SK-N-SH (cell line): ENCODE measurements around the gene NECTIN2. TPM values are rescaled to one million over a fixed set of nuclear protein-coding genes. Genes with fewer than 3 reads are reported as not detected.

Experiments
- CTCF ChIA-PET: fragments of 300-600, 350-600 bp; formaldehyde crosslinking; extraction: SDS; loops from one replicate; lab custom pipeline; 2021; lab: Yijun Ruan, JAX
- POLR2A ChIA-PET: fragments of 350-600 bp; sonication (Branson Sonifier 250); formaldehyde crosslinking; extraction: SDS; loops from one replicate; lab custom pipeline; 2020; ENCODE audit warnings: antibody characterized with exemption, inconsistent platforms; lab: Yijun Ruan, JAX
- DNase-seq: peaks from one replicate; pipeline ENCODE4 v3.0.0; 2012
- H2AFZ ChIP-seq: fragments of 200-600 bp; sonication (generic); 2 replicates; pipeline ENCODE4 v1.8.1; 2016; ENCODE audit warnings: antibody characterized with exemption, mild to moderate bottlenecking, low read depth
- H3F3A ChIP-seq: fragments of 200-600 bp; sonication (generic); replicated peaks from 2 replicates; pipeline ENCODE3; 2016; ENCODE audit warnings: antibody characterized with exemption, mild to moderate bottlenecking; ENCODE audit not compliant: insufficient read depth
- H3K27ac ChIP-seq, 2 experiments: fragments of 200-500 bp in 1 of 2; fragments of 200-600 bp in 1 of 2; sonication (Bioruptor generic) in 1 of 2; sonication (generic), shearing (Covaris generic) in 1 of 2; 2 replicates each; pipeline versions ENCODE4 v1.5.1 to v1.6.1; 2014 to 2016; ENCODE audit warnings: low read depth in 2 of 2, inconsistent platforms in 1 of 2, low read length in 1 of 2, mild to moderate bottlenecking in 1 of 2, mixed read lengths in 1 of 2
- H3K27me3 ChIP-seq: fragments of 200-600 bp; sonication (generic), shearing (Covaris generic); 2 replicates; pipeline ENCODE4 v1.6.1; 2016; ENCODE audit warnings: mixed run types; ENCODE audit not compliant: insufficient read depth
- H3K36me3 ChIP-seq, 2 experiments: fragments of 200-500 bp in 1 of 2; fragments of 200-600 bp in 1 of 2; sonication (Bioruptor generic) in 1 of 2; sonication (generic) in 1 of 2; replicated peaks in 1 of 2; 2 replicates each; pipeline versions ENCODE3 to v1.5.1; 2014 to 2016; ENCODE audit warnings: low read length in 1 of 2, mild to moderate bottlenecking in 1 of 2; ENCODE audit not compliant: insufficient read depth in 2 of 2, control insufficient read depth in 1 of 2
- H3K4me1 ChIP-seq, 2 experiments: fragments of 200-500 bp in 1 of 2; fragments of 200-600 bp in 1 of 2; sonication (Bioruptor generic) in 1 of 2; sonication (generic), shearing (Covaris generic) in 1 of 2; 2 replicates each; pipeline versions ENCODE4 v1.5.1 to v1.6.1; 2014 to 2016; ENCODE audit warnings: low read depth in 1 of 2, low read length in 1 of 2, mixed run types in 1 of 2; ENCODE audit not compliant: insufficient read depth in 2 of 2, control insufficient read depth in 1 of 2
- H3K4me2 ChIP-seq: fragments of 200-600 bp; sonication (generic), shearing (Covaris generic); 2 replicates; pipeline ENCODE4 v1.6.1; 2017; ENCODE audit warnings: mixed run types
- H3K4me3 ChIP-seq, 2 experiments: fragments of 200-500 bp in 1 of 2; fragments of 200-600 bp in 1 of 2; sonication (Bioruptor generic) in 1 of 2; sonication (generic), shearing (Covaris generic) in 1 of 2; 2 replicates each; pipeline versions ENCODE4 v1.5.1 to v1.8.1; 2014 to 2016; ENCODE audit warnings: low read depth in 2 of 2, inconsistent platforms in 1 of 2, low read length in 1 of 2, mild to moderate bottlenecking in 1 of 2, mixed read lengths in 1 of 2, moderate library complexity in 1 of 2
- H3K79me2 ChIP-seq: fragments of 200-600 bp; sonication (generic); 2 replicates; pipeline ENCODE4 v1.8.1; 2017; ENCODE audit warnings: mild to moderate bottlenecking; ENCODE audit not compliant: insufficient read depth
- H3K9ac ChIP-seq: fragments of 200-600 bp; sonication (generic); 2 replicates; pipeline ENCODE4 v1.6.1; 2017; ENCODE audit warnings: mixed run types
- H3K9me2 ChIP-seq: fragments of 200-600 bp; sonication (generic); 2 replicates; pipeline ENCODE4 v1.6.1; 2017; ENCODE audit warnings: mixed run types
- H3K9me3 ChIP-seq: fragments of 200-600 bp; sonication (generic); 2 replicates; pipeline ENCODE4 v1.6.1; 2017; ENCODE audit warnings: mixed run types, mild to moderate bottlenecking, moderate library complexity
- H4K20me1 ChIP-seq: fragments of 200-600 bp; sonication (generic); 2 replicates; pipeline ENCODE4 v1.6.1; 2017; ENCODE audit warnings: mild to moderate bottlenecking, mixed run types; ENCODE audit not compliant: insufficient read depth
- CTCF ChIP-seq: fragments of 200-600 bp; sonication (generic); IDR thresholded peaks from 2 replicates; pipeline ENCODE4 v1.6.1; 2017; ENCODE audit warnings: antibody characterized with exemption, mild to moderate bottlenecking, moderate library complexity
- EZH2phosphoT487 ChIP-seq: fragments of 200-600 bp; sonication (generic); IDR thresholded peaks from 2 replicates; pipeline ENCODE4 v1.6.1; 2017; ENCODE audit warnings: low read depth, mixed run types, mild to moderate bottlenecking, antibody characterized with exemption, moderate library complexity, borderline replicate concordance
- FOSL2 ChIP-seq: IDR thresholded peaks from 2 replicates; pipeline ENCODE4 v1.4.0; 2012; ENCODE audit warnings: low read depth, mild to moderate bottlenecking, moderate library complexity, borderline replicate concordance
- IRF3 ChIP-seq: fragments of 150-350 bp; IDR thresholded peaks from 2 replicates; pipeline ENCODE4 v1.6.1; 2016; ENCODE audit warnings: mild to moderate bottlenecking, low read depth, low read length
- JUND ChIP-seq: IDR thresholded peaks from 2 replicates; pipeline ENCODE4 v1.4.0; 2012
- NFIC ChIP-seq: IDR thresholded peaks from 2 replicates; pipeline ENCODE4 v1.4.0; 2012; ENCODE audit warnings: borderline replicate concordance
- NRF1 ChIP-seq: IDR thresholded peaks from 2 replicates; pipeline ENCODE4 v1.6.1; 2012; ENCODE audit warnings: low read depth, mild to moderate bottlenecking, low read length
- PBX3 ChIP-seq: IDR thresholded peaks from 2 replicates; pipeline ENCODE4; 2012
- POLR2AphosphoS5 ChIP-seq: IDR thresholded peaks from 2 replicates; pipeline ENCODE4 v1.6.1; 2012; ENCODE audit warnings: low read depth, low read length
- RCOR1 ChIP-seq: fragments of 150-350 bp; IDR thresholded peaks from 2 replicates; pipeline ENCODE4 v1.6.1; 2017; ENCODE audit warnings: antibody characterized with exemption, low read length
- RFX5 ChIP-seq: IDR thresholded peaks from 2 replicates; pipeline ENCODE4 v1.6.1; 2012; ENCODE audit warnings: mild to moderate bottlenecking, improper control_type of control experiment, low read length
- RXRA ChIP-seq: IDR thresholded peaks from 2 replicates; pipeline ENCODE4 v1.4.0; 2012; ENCODE audit warnings: low read depth, mild to moderate bottlenecking, borderline replicate concordance
- SMC3 ChIP-seq: IDR thresholded peaks from 2 replicates; pipeline ENCODE4 v1.6.1; 2012; ENCODE audit warnings: low read depth, low read length, improper control_type of control experiment
- TEAD4 ChIP-seq: IDR thresholded peaks from 2 replicates; pipeline ENCODE4 v1.4.0; 2012; ENCODE audit warnings: mild to moderate bottlenecking, borderline replicate concordance; ENCODE audit not compliant: insufficient read depth
- USF1 ChIP-seq: IDR thresholded peaks from 2 replicates; pipeline ENCODE4 v1.4.0; 2012; ENCODE audit warnings: low read depth, borderline replicate concordance
- USF2 ChIP-seq: fragments of 150-350 bp; IDR thresholded peaks from 2 replicates; pipeline ENCODE4 v1.6.1; 2017; ENCODE audit warnings: antibody characterized with exemption, low read length, low read depth, borderline replicate concordance
- WGBS: methylation state at CpG from one replicate; pipeline ENCODE4 v1.1.6; 2017; ENCODE audit warnings: low lambda C conversion rate; 5-methylcytosine and 5-hydroxymethylcytosine counted together
- polyA plus RNA-seq, 3 experiments: library from polyadenylated mRNA; depleted of rRNA; stranded (reverse); fragments of >200 nt; gene quantifications; 2 replicates each; pipeline ENCODE4 v1.2.3, GENCODE V29; 2012

Gene NECTIN2
- polyA plus RNA-seq, 1 of the 3 experiments (the other 2 are of a cell fraction), result 121 TPM

- Histone ChIP-seq H3K9ac (no peak overlapping the region), H3K4me3 (no peak overlapping the region), H4K20me1 (no peaks in the 10 kb centered on the region), H3K27me3 (peaks cover 11% of the 10 kb centered on the region; the same call in 1 of the 2 replicates), H2AFZ (no peak overlapping the region), H3K27ac (no peak overlapping the region), H3K36me3 (no peaks in the 10 kb centered on the region), H3K79me2 (no peaks in the 10 kb centered on the region), H3K4me2 (no peak overlapping the region), H3K9me2 (no peaks in the 10 kb centered on the region), H3F3A (peaks cover 8% of the 10 kb centered on the region), H3K9me3 (no peaks in the 10 kb centered on the region), H3K4me1 (peaks cover 8 to 13% of the 10 kb centered on the region in 2 experiments; a peak in 2 of 4 replicates)
- 92% methylated on average over 7 of the region's 7 CpGs for WGBS
- CTCF ChIA-PET, result interaction anchor here (4.2 to 9.3 kb wide), 2 partner anchors 27 to 88 kb away, joined by 32 to 70 read pairs; no protein-coding TSS in a partner anchor
- no peak for TF ChIP-seq NFIC
- no peak for TF ChIP-seq CTCF
- no peak for TF ChIP-seq RXRA
- TF ChIP-seq RCOR1, result no peak
- no peak for TF ChIP-seq POLR2AphosphoS5
- TF ChIP-seq JUND, result no peak
- no peak for TF ChIP-seq USF1
- no peak for TF ChIP-seq FOSL2
- TF ChIP-seq SMC3, result no peak
- TF ChIP-seq IRF3, result no peak
- no peak for TF ChIP-seq NRF1
- no peak for TF ChIP-seq TEAD4
- no peak for TF ChIP-seq RFX5
- no peak for TF ChIP-seq USF2
- TF ChIP-seq PBX3, result no peak
- TF ChIP-seq EZH2phosphoT487, result no peak
- POLR2A ChIA-PET, result no interaction called here
- no peak for DNase-seq
Observed at GRCh38 chr19:44811122-44811419, 35.0 kb upstream of the NECTIN2 start.
